GM12878 (cell line): ENCODE data around the gene FTO. TPM values are rescaled to one million over a fixed set of nuclear protein-coding genes. Genes with fewer than 3 reads are reported as not detected.

ENCODE experiments used
- ATAC-seq: fragments of 200-7000 bp; cut with Tn5 transposase; 3 replicates; pipeline ENCODE4 v1.9.1; 2020; ENCODE audit warnings: mild to moderate bottlenecking, moderate library complexity
- BruUV-seq: library from RNA; stranded (reverse); fragments of 400-500 nt; replicated peaks from 2 replicates; lab custom pipeline; 2021; lab: Mats Ljungman, UMichigan
- CTCF ChIA-PET: fragments of 300-600 bp; sonication (Branson Sonifier 250); formaldehyde crosslinking; extraction: SDS; loops from one replicate; lab custom pipeline; 2021; ENCODE audit warnings: inconsistent platforms; lab: Yijun Ruan, JAX
- POLR2A ChIA-PET: fragments of 350-600 bp; formaldehyde crosslinking; extraction: SDS; loops from one replicate; lab custom pipeline; 2021; ENCODE audit warnings: inconsistent platforms; lab: Charles Lee
- RAD21 ChIA-PET: fragments of 300-600 bp; sonication (Branson Sonifier 250); formaldehyde crosslinking; loops from one replicate; lab custom pipeline; 2023; ENCODE audit warnings: antibody characterized with exemption; ENCODE audit not compliant: unreplicated experiment; lab: Charles Lee
- SMC1A ChIA-PET: fragments of 300-600 bp; sonication (Branson Sonifier 250); formaldehyde crosslinking; loops from one replicate; lab custom pipeline; 2023; ENCODE audit not compliant: unreplicated experiment, uncharacterized antibody; lab: Charles Lee
- DNase-seq: peaks from one replicate; pipeline ENCODE4 v3.0.0-alpha.2; 2011; ENCODE audit warnings: low read depth, low spot score
- FAIRE-seq: peaks from 3 replicates; lab custom pipeline; 2011; peaks lifted over from hg19 to GRCh38; lab: Jason Lieb, UNC
- H2AFZ ChIP-seq: 2 replicates; pipeline ENCODE4 v1.6.0; 2011; ENCODE audit warnings: low read depth, low read length, control low read depth; ENCODE audit not compliant: control insufficient read depth
- H3K27ac ChIP-seq: 2 replicates; pipeline ENCODE4 v1.5.1; 2011; ENCODE audit warnings: control low read depth; ENCODE audit not compliant: control insufficient read depth, insufficient read depth
- H3K27me3 ChIP-seq, 2 experiments: replicated peaks in 1 of 2; 2 replicates each; pipeline versions ENCODE4 v1.6.0 to v1.6.1; 2011; ENCODE audit warnings: low read length in 1 of 2; ENCODE audit not compliant: control insufficient read depth in 2 of 2, insufficient read depth in 2 of 2
- H3K36me3 ChIP-seq, 2 experiments: 2 replicates each; pipeline ENCODE4 v1.5.1; 2011; ENCODE audit warnings: low read length in 1 of 2; ENCODE audit not compliant: control insufficient read depth in 2 of 2, insufficient read depth in 2 of 2
- H3K4me1 ChIP-seq: 2 replicates; pipeline ENCODE4 v1.6.1; 2011; ENCODE audit warnings: mild to moderate bottlenecking, low read length, moderate library complexity, mixed read lengths; ENCODE audit not compliant: control insufficient read depth, insufficient read depth
- H3K4me2 ChIP-seq: 2 replicates; pipeline ENCODE4 v1.6.0; 2011; ENCODE audit warnings: control low read depth; ENCODE audit not compliant: control insufficient read depth, insufficient read depth
- H3K4me3 ChIP-seq: fragments of 200-600 bp; sonication (generic); 2 replicates; pipeline ENCODE4 v1.5.1; 2016
- H3K79me2 ChIP-seq: 2 replicates; pipeline ENCODE4 v1.6.0; 2011; ENCODE audit warnings: low read length; ENCODE audit not compliant: control insufficient read depth, insufficient read depth
- H3K9ac ChIP-seq: 2 replicates; pipeline ENCODE4 v1.8.0; 2011; ENCODE audit warnings: low read length, control low read depth, mixed read lengths; ENCODE audit not compliant: control insufficient read depth, insufficient read depth
- H3K9me3 ChIP-seq: replicated peaks from 3 replicates; pipeline ENCODE4 v1.5.1; 2011; ENCODE audit warnings: mild to moderate bottlenecking, low read length; ENCODE audit not compliant: control insufficient read depth, insufficient read depth
- H4K20me1 ChIP-seq: 2 replicates; pipeline ENCODE4 v1.6.0; 2011; ENCODE audit not compliant: control insufficient read depth, insufficient read depth
- HDGF ChIP-seq: fragments of 450-650 bp; IDR thresholded peaks from 2 replicates; pipeline ENCODE4 v1.6.1; 2016; ENCODE audit warnings: antibody characterized with exemption
- NFXL1 ChIP-seq: fragments of 450-650 bp; IDR thresholded peaks from 2 replicates; pipeline ENCODE4 v1.6.1; 2017; ENCODE audit warnings: antibody characterized with exemption, mild to moderate bottlenecking, borderline replicate concordance
- ZNF207 ChIP-seq: fragments of 450-650 bp; IDR thresholded peaks from 2 replicates; pipeline ENCODE4 v1.6.1; 2014; ENCODE audit warnings: antibody characterized with exemption, mild to moderate bottlenecking, borderline replicate concordance
- WGBS: methylation state at CpG from one replicate; pipeline ENCODE4 v1.1.6; 2016; ENCODE audit warnings: low lambda C conversion rate; ENCODE audit not compliant: insufficient replicate concordance, insufficient coverage; ENCODE audit errors: missing lambda C conversion rate; 5-methylcytosine and 5-hydroxymethylcytosine counted together
- in situ Hi-C: fragments of 300-500 bp; cut with MboI; formaldehyde crosslinking; loops from 9 replicates; pipeline ENCODE4 v1.14.3; 2018; ENCODE audit warnings: mixed read lengths
- intact Hi-C: fragments of 100-400 bp; cut with micrococcal nuclease; formaldehyde crosslinking; loops from one replicate; pipeline ENCODE4 v1.14.2; 2022; ENCODE audit not compliant: unreplicated experiment
- polyA plus RNA-seq, 11 experiments: library from polyadenylated mRNA; depleted of rRNA in 4 of 11; unstranded in 6 of 11; stranded (reverse) in 5 of 11; fragments of >200 nt; fragmentation: Nextera tagmentation in 4 of 11; fragmentation: Illumina TruSeq in 1 of 11; extraction: Ambion mirVana in 4 of 11; extraction: Trizol in 1 of 11; gene quantifications; 1 replicate in 1 of 11; 2 replicates in 10 of 11; pipeline versions ENCODE4 v1.2.1 to v1.2.3, GENCODE V29; 2011 to 2016; ENCODE audit warnings: inconsistent platforms in 2 of 11, missing spikeins in 2 of 11, low read depth in 1 of 11
- total RNA-seq, 4 experiments: library from RNA; depleted of rRNA in 3 of 4; stranded (reverse); fragments of >200 nt in 3 of 4; fragmentation: Illumina TruSeq in 1 of 4; extraction: Trizol in 1 of 4; gene quantifications; 2 replicates each; pipeline versions ENCODE4 v1.2.1 to v1.2.3, GENCODE V29; 2013 to 2021
- TF ChIP-seq, protein P1 (sequence below): IDR thresholded peaks from 2 replicates; pipeline ENCODE4 v1.6.1; 2012; ENCODE audit warnings: improper control_type of control experiment, low read depth, low read length; ENCODE audit not compliant: insufficient replicate concordance
- TF ChIP-seq, protein P2 (sequence below): fragments of 450-650 bp; IDR thresholded peaks from 2 replicates; pipeline ENCODE4 v1.6.1; 2016; ENCODE audit warnings: mild to moderate bottlenecking, moderate library complexity, borderline replicate concordance
- TF ChIP-seq, protein P3 (sequence below): IDR thresholded peaks from 2 replicates; pipeline ENCODE4 v1.6.1; 2011; ENCODE audit warnings: borderline replicate concordance, low read depth, mild to moderate bottlenecking, moderate library complexity, low read length; ENCODE audit not compliant: insufficient read depth, poor library complexity, severe bottlenecking

The FTO gene
- total and polyA plus RNA-seq, 10 of the 15 experiments (the other 5 are each of a cell fraction or from before 2014, with no cell fraction given) = 20.1 to 55.0 (median 47.0) TPM

DNA sequence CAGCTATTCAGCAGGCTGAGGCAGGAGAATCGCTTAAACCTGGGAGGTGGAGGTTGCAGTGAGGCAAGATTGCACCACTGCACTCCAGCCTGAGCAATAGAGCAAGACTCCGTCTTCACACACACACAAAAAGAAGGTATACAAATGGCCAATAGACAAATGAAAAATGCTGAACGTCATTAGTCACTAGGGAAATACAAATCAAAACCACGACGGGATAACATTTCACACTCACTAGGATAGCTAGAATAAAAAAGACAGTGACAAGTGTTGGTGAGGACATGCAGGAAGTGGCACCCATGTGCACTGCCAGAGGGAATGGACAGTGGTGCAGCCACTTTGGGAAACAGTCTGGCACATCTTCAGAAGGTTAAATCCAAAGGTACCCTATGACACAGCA, 172.9 kb downstream of the FTO start (continued):
- TF ChIP-seq, protein P1, sequence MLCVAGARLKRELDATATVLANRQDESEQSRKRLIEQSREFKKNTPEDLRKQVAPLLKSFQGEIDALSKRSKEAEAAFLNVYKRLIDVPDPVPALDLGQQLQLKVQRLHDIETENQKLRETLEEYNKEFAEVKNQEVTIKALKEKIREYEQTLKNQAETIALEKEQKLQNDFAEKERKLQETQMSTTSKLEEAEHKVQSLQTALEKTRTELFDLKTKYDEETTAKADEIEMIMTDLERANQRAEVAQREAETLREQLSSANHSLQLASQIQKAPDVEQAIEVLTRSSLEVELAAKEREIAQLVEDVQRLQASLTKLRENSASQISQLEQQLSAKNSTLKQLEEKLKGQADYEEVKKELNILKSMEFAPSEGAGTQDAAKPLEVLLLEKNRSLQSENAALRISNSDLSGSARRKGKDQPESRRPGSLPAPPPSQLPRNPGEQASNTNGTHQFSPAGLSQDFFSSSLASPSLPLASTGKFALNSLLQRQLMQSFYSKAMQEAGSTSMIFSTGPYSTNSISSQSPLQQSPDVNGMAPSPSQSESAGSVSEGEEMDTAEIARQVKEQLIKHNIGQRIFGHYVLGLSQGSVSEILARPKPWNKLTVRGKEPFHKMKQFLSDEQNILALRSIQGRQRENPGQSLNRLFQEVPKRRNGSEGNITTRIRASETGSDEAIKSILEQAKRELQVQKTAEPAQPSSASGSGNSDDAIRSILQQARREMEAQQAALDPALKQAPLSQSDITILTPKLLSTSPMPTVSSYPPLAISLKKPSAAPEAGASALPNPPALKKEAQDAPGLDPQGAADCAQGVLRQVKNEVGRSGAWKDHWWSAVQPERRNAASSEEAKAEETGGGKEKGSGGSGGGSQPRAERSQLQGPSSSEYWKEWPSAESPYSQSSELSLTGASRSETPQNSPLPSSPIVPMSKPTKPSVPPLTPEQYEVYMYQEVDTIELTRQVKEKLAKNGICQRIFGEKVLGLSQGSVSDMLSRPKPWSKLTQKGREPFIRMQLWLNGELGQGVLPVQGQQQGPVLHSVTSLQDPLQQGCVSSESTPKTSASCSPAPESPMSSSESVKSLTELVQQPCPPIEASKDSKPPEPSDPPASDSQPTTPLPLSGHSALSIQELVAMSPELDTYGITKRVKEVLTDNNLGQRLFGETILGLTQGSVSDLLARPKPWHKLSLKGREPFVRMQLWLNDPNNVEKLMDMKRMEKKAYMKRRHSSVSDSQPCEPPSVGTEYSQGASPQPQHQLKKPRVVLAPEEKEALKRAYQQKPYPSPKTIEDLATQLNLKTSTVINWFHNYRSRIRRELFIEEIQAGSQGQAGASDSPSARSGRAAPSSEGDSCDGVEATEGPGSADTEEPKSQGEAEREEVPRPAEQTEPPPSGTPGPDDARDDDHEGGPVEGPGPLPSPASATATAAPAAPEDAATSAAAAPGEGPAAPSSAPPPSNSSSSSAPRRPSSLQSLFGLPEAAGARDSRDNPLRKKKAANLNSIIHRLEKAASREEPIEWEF = no peak
- TF ChIP-seq NFXL1 = no peak

DNA sequence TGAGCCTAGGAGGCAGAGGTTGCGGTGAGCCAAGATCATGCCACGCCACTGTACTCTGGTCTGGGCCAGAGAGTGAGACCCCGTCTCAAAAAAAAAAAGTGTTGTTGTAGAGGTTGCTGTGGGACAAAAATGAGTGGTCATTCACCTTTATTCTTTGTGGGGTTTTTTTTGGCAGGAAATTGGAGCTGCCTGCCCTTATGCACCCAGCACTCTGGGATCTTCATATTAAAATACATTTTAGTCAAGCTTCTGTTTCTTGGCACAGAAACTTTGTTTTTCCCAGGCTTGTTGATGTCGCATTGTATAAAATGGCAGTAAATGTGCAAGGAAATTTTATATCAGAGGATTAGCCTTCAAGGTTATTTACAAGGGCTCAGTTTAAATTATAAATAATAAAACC, 174.3 kb downstream of the FTO start:
- no peaks in the 10 kb centered on the region for H3K9me3 ChIP-seq
- SMC1A ChIA-PET = interaction anchor here (0.9 kb wide), 1 partner anchor 138 kb away, joined by 3 read pairs; no protein-coding TSS in a partner anchor
- no TSS peak for BruUV-seq
- H2AFZ ChIP-seq = no peak overlapping the region
- FAIRE-seq (no peak), DNase-seq (no peak), ATAC-seq (no peak)
- POLR2A ChIA-PET = no interaction called here
- intact Hi-C loops = no loop called here
- in situ Hi-C loops = no loop called here
- no peaks in the 10 kb centered on the region for H3K27me3 ChIP-seq
- H3K4me2 ChIP-seq = no peak overlapping the region
- H3K27ac ChIP-seq = no peak overlapping the region
- WGBS = 98% methylated on average over 4 of the region's 4 CpGs
- peaks cover 0 to 3% of the 10 kb centered on the region in 2 experiments; a peak in 2 of 4 replicates for H3K36me3 ChIP-seq
- no peaks in the 10 kb centered on the region for H3K4me1 ChIP-seq
- CTCF ChIA-PET = interaction anchor here (0.6 to 1.2 kb wide), 4 partner anchors 11 to 1389 kb away, joined by 3 read pairs; no protein-coding TSS in a partner anchor
- H3K79me2 ChIP-seq = no peaks in the 10 kb centered on the region
- H3K4me3 ChIP-seq = no peak overlapping the region
- no peak overlapping the region for H3K9ac ChIP-seq
- TF ChIP-seq ZNF207 (no peak), HDGF (no peak)
- TF ChIP-seq, protein P2, sequence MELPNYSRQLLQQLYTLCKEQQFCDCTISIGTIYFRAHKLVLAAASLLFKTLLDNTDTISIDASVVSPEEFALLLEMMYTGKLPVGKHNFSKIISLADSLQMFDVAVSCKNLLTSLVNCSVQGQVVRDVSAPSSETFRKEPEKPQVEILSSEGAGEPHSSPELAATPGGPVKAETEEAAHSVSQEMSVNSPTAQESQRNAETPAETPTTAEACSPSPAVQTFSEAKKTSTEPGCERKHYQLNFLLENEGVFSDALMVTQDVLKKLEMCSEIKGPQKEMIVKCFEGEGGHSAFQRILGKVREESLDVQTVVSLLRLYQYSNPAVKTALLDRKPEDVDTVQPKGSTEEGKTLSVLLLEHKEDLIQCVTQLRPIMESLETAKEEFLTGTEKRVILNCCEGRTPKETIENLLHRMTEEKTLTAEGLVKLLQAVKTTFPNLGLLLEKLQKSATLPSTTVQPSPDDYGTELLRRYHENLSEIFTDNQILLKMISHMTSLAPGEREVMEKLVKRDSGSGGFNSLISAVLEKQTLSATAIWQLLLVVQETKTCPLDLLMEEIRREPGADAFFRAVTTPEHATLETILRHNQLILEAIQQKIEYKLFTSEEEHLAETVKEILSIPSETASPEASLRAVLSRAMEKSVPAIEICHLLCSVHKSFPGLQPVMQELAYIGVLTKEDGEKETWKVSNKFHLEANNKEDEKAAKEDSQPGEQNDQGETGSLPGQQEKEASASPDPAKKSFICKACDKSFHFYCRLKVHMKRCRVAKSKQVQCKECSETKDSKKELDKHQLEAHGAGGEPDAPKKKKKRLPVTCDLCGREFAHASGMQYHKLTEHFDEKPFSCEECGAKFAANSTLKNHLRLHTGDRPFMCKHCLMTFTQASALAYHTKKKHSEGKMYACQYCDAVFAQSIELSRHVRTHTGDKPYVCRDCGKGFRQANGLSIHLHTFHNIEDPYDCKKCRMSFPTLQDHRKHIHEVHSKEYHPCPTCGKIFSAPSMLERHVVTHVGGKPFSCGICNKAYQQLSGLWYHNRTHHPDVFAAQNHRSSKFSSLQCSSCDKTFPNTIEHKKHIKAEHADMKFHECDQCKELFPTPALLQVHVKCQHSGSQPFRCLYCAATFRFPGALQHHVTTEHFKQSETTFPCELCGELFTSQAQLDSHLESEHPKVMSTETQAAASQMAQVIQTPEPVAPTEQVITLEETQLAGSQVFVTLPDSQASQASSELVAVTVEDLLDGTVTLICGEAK = no peak
- TF ChIP-seq, protein P3, sequence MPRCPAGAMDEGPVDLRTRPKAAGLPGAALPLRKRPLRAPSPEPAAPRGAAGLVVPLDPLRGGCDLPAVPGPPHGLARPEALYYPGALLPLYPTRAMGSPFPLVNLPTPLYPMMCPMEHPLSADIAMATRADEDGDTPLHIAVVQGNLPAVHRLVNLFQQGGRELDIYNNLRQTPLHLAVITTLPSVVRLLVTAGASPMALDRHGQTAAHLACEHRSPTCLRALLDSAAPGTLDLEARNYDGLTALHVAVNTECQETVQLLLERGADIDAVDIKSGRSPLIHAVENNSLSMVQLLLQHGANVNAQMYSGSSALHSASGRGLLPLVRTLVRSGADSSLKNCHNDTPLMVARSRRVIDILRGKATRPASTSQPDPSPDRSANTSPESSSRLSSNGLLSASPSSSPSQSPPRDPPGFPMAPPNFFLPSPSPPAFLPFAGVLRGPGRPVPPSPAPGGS = no peak
- RAD21 ChIA-PET = interaction anchor here (0.7 kb wide), 1 partner anchor 32 kb away, joined by 3 read pairs; no protein-coding TSS in a partner anchor
- H4K20me1 ChIP-seq = no peaks in the 10 kb centered on the region
